Urothelium cell line (cell line): ENCODE results near the gene ZNF200.
"Not testable (repeated sequence)": the region's sequence is repeated elsewhere in the genome, so short reads cannot be mapped to it uniquely, and the experiment has no call there.

Experiments
- DNase-seq: peaks from one replicate; pipeline ENCODE4 v3.0.0; 2011; ENCODE audit warnings: low spot score, mixed read lengths
- FAIRE-seq: peaks from 2 replicates; lab custom pipeline; 2011; peaks lifted over from hg19 to GRCh38; lab: Jason Lieb, UNC

ZNF200 gene, protein sequence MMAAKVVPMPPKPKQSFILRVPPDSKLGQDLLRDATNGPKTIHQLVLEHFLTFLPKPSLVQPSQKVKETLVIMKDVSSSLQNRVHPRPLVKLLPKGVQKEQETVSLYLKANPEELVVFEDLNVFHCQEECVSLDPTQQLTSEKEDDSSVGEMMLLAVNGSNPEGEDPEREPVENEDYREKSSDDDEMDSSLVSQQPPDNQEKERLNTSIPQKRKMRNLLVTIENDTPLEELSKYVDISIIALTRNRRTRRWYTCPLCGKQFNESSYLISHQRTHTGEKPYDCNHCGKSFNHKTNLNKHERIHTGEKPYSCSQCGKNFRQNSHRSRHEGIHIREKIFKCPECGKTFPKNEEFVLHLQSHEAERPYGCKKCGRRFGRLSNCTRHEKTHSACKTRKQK

DNA sequence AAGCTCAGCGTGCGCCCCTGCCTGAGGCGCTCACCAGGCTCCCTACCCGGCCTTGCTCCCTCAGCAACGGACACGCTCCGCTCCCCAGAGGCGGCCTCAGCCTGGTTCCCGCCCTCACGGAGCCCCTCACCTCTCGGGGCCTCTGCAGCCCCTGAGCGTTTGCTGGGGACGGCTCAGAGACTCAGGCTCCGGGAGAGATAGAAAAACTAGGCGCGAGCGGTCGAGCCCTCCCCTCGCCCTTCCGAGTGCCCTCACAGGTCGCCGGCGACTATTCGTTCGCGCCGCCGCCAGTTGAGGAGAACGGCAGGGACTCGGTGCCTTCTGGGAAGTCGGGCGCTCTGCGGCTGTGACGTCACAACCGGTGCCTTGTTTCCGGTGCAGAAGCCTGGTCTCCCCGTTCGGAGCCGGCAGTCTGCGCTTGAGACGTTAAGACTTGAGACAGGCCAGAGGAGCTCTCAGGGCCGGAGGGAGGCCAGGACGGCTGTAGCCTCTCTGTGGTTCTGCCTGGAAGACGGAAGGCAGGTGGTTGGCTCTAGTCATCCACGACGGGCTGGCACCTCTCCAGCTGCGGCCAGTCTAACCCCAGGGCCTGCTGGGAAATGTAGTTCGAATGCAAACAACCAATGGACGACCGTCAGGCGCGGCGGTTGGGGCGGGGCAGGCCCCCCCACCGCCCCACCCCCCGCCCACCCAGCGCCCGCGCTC, at the start of gene ZNF200:
Gene ZNF200, minus strand, starts transcription at position 302 of the 705 bp plus-strand sequence. CDS start 1,403 bp downstream, outside the sequence.
- DNase-seq (peak; percentile 97), FAIRE-seq (peak; percentile 67)

DNA sequence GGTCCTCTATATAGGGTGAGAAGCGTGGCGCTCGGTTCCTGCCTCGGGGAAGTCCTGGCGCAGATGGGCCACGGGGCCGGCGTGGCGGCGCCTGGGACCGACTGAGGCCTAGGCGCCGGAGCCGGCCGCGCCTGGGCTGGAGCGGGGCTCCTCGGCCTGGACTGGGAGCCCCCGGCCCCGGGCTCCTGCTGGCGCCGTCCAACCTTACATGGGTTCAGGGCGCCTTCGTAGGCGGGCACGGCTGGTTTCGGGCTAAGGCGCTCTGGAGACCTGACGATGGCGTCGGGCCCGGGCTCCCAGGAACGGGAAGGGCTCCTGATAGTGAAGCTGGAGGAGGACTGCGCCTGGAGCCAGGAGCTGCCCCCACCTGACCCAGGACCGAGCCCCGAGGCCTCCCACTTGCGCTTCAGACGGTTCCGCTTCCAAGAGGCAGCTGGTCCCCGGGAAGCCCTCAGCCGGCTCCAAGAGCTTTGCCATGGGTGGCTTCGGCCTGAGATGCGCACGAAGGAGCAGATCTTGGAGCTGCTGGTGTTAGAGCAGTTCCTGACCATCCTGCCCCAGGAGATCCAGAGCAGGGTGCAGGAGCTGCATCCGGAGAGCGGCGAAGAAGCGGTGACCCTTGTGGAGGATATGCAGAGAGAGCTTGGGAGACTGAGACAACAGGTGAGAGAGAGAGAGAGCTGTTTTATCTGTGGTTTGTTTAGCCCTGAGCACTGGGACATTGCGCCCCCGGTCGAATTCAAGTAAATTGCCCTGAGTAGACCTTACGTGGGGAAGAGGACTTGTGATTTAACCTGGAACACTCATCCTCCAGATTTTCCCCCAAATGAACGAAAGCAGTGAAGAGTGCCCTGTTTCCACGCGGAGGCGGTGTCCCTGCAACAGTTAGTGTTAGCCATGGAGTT, 48.8 kb upstream of the ZNF200 start:
- no peak for FAIRE-seq
- no peak for DNase-seq

DNA sequence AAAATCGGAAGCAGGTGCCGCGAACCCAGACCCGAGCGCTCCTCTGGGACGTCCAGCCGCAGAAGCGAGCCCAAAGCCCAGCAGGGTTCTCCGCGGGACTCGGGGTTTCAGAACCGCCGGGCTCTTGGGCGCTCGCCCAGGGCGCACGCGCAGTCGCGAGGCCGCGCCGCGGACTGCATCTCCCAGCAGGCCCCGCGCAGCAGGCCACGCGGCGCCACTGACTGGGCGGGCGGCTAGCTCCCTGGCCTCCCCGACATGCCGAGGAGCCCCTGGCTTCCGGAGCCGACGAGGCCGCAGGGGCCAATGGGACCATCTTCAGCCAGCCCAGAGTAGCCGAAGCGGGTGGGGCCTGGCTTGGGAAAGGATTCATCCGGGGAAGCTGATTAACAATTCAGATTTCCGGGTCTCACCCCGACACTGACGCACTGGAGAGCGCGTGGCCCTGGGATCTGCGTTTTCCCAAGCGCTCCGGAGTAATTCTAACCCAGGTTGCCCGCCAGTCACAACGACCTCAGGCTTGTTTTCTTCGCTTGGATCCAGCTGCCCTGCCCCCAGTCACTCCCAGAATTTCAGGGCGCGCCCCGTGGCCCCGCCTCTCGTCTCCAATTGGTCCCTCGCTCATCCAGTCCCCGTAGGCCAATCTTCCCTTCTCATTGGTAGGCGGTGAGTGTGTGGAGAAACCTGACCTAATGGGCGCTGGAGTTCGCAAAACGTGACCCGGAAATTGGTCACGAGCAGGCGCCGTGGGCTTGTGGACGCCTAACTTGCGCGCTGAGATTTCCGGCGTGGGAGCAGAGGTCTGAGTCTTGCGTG, 48.0 kb upstream of the ZNF200 start, which contains the start of gene ZNF263:
Gene ZNF263, plus strand, starts transcription at position 762 of the 813 bp plus-strand sequence. CDS start 328 bp downstream, outside the sequence.
- FAIRE-seq, result no peak
- DNase-seq, result peak; percentile 97

DNA sequence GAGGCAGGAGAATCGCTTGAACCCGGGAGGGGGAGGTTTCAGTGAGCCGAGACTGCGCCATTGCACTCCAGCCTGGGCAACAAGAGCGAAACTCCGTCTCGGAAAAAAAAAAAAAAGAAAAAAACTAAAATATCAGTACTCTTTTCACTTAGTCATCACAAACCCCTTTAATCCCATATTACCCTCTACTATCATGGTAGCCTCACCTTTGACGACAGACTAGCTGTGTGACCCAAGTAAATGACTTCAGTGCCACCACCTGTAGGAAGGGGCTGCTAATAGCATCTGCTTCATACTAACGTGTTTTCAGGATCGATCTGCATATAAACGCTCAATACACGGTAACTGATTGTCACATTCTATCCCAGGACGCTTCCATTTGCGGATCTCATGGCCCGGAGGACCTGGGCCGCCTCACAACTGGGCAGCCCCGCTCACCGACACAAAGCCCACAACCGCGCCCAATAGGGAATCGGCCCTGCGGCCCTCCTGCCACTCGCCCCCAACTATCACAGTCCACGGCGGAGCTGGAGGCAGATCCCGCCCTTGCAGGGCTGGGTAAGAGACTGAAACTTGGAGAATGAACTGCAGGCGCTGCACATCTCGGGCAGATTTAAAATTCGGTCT, 47.3 kb upstream of the ZNF200 start:
- DNase-seq (peak; percentile 74), FAIRE-seq (peak; percentile 40)

DNA sequence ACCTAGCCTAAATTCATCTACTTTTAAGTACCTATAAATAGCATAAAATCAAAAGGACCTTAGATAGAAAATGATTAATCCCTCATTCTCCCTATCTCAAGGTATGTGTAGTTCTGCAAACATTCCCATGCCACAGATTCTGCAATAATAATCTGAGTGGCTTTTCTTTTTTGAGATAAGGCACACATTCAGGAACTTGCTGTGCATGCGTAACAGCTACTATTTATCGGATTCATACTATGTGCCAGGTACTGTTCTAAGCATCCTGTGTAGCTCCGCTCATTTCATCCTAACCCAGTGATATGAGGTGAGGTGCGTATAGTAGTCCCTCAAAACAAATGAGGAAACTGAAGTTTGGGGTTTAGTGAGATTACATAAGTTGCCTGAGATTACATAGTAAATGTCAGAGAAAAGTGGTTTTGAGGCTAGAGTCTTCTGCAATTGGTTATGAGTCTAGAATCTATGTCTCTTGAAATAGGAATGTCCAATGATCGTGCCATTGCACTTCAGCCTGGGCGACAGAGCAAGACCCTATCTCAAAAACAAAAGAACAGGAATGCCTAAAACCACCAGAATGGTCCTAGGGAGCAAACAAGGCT, 46.4 kb upstream of the ZNF200 start:
- FAIRE-seq, result no peak
- DNase-seq, result no peak

DNA sequence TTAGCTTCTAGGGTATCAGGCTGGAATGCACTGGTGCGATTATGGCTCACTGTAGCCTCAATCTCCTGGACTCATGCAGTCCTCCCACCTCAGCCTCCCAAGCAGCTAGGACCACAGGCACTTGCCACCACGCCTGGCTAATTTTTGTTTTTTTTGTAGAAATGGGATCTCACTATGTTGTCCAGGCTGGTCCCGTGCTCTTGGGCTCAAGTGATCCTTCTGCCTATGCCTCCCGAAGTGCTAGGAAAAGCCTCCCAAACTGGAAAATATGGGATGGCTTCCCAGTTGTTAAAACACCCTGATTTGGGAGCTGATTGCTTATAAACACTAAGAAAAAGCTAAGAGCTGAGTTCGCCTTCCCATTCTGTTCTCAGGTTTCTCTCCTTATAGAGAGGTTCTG, 41.7 kb upstream of the ZNF200 start:
- no peak for DNase-seq
- no peak for FAIRE-seq

DNA sequence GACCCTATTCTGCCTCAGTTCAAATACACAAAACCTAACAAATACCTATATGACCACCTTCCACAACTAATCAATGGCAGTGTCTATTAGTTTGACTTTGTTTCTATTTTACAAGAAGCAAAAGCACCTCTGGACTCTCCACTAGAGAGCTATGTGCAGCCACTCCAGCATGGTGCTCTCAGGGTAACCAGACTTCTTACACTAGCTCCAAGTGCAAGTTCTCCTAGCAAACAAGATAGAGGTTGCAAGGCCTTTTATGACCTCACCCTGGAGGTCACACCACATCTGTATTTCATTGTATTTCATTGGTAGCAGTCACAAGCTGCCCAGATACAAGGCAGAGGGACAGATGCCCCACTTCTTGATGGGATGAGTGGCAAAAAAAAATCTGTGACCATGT, 40.0 kb upstream of the ZNF200 start:
- DNase-seq (no peak), FAIRE-seq (no peak)

DNA sequence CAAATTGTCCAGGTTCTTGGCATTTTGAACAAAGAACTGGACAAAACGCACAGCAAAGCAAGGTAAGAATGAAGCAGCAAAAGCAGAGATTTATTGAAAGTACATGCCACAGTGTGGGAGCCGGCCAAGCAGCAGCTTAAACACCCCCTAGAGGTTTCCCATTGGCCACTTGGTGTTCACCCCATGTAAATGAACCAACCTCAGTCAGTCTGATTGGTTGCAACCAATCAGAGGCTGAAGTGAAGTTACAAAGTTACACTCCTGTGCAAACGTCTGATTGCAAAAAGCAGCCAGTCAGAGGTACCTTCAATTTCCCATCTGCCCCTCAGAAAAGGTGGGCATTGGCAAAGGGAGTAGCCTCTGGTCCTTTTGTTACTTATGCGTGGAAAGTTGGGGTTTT, 39.5 kb upstream of the ZNF200 start:
- DNase-seq, result no peak
- no peak for FAIRE-seq

DNA sequence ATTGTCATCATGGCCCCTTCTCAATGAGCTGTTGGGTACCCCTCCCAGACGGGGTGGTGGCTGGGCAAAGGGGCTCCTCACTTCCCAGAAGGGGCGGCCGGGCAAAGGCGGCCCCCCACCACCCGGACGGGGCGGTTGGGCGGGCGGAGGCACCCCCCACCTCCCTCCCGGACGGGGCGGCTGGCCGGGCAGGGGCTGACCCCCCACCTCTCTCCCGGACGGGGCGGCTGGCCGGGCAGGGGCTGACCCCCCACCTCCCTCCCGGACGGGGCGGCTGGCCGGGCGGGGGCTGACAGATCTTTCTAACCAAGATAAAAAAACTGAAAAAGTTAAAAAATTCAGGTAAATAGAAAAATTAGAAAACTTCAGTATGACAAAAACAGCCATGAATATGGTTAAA, 36.3 kb upstream of the ZNF200 start:
- not testable (repeated sequence) for DNase-seq, FAIRE-seq

DNA sequence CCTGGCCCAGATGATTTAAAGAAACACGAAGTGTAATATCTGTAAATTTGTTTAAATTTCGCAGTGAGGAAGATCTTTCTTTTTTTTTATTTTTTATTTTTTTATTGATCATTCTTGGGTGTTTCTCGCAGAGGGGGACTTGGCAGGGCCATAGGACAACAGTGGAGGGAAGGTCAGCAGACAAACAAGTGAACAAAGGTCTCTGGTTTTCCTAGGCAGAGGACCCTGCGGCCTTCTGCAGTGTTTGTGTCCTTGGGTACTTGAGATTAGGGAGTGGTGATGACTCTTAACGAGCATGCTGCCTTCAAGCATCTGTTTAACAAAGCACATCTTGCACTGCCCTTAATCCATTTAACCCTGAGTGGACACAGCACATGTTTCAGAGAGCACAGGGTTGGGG, 35.8 kb upstream of the ZNF200 start:
- FAIRE-seq, DNase-seq: not testable (repeated sequence)

DNA sequence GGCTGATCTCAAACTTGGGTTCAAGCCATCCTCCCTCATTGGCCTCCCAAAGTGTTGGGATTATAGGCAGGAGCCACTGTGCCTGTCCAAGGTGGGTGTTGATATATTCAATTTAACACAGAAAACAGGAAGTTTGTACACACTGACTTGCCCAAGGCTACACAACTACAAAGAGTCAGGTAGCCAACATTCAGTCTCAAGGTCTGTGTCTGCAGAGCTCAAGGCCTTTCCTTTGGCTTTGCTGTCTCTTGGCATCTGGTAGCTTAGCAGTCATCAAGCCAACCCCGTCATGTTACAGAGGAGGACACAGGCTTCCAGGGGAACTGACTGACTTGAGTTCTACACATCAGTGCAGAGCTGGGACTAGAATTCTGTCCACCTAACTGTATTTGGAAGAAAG, 33.3 kb upstream of the ZNF200 start:
- FAIRE-seq (no peak), DNase-seq (no peak)

DNA sequence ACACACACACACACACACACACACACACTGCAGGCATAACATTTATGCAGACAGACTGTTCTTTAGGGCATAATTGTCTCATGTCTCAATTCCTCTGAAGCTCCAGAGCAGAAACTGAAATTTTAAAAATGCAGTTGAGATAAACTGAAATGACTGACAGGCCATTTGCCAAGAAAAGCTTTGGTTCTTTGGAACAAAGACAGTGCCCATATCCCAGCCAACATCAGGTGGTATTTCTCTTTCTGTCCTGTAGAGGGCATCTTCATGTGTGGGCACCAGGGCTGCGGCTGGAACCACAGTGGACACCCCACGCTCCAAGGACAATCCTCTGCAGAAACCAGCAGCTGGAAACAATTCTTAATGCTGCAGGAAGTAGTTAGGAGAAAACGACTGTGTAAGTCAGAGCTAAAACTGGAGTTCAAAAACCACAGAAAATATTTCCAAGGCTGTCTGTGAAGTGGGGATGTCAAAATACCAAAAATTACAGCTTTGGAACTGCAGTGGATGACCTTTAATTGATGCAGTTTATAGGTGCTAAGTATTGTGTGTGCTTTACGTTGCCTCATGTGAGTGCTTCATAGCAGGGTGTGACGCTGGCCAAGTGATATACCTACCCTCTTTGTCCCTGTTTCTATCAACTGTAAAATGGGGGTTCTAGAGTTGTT, 32.0 kb upstream of the ZNF200 start:
- no peak for FAIRE-seq
- peak; percentile 43 for DNase-seq

DNA sequence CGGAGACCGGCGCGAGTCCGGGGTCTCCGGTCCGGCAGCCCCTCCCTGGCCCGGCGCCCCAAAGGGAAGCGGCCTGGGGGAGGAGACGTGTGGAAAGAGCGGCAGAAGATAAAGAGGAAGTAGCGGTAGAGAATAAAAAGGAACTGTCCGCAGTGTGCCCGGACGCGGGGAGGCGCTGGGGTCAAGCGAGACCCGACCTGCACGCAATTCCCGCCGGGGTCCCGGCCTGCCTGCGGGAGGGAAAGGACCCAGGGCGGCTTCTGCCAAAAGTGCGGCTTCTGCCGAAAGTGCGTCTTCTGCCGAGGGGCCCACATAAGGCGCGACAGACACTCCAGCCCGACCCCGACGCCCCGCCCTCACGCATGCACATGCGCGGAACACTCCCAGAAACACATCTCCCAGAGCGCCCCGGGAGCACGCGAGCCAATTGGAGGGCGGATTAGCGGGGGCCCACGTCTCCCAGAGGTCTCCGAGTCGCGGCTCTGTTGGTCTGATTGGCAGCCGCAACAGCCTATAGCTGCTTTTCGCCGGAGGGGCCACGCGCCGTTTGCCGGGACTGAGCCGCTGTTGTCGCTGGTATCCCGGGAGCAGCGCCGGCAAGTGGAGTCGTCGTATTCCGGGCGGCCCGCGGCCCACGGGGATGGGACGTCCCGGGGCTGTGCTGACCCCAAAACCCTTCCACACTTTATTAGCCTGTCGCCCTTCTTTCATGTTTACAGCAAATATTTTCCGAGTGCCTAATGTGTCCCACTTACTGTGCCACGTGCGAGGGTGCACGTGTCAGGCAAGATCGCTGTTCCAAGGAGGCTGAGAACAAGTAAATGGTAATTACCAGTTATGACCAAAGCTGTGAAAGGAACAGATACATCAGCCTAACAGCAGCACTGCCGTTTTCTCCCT, 29.4 kb upstream of the ZNF200 start:
- peak; percentile 74 for FAIRE-seq
- peak; percentile 98 for DNase-seq

DNA sequence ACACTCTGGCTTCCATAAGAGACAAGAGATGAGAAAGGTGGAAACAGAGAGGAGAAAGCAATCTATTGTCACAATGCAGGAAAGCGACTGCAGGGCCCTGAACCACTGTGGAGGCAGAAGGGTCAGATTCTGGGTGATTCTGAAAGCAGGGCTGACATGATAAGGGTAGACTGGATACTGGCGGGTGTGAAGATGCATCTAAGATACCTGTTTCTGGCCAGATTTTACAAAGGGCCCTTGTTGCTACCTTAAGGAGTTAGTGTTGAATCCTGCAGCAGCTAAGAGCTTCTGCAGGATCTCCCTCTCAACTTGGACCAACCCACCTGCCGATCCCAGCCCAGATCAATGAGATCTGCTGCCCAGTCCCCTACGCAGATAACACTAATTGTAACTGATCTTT, 27.6 kb upstream of the ZNF200 start:
- no peak for FAIRE-seq

DNA sequence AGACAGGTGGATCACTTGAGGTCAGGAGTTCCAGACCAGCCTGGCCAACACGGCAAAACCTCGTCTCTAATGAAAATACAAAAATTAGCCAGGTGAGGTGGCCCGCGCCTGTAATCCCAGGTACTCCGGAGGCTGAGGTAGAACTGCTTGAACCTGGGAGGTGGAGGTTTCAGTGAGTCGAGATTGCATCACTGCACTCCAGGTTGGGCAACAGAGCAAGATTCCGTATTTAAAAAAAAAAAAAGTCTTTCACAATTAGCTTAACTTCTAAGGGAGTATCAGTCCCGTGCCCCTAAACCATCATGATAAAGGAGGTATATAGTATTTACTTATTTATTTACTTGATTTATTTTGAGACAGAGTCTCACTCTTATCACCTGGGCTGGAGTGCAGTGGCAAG, 24.9 kb upstream of the ZNF200 start:
- no peak for DNase-seq
- no peak for FAIRE-seq

More for the DNA sequence above, 27.6 kb upstream of the ZNF200 start:
- no peak for DNase-seq

DNA sequence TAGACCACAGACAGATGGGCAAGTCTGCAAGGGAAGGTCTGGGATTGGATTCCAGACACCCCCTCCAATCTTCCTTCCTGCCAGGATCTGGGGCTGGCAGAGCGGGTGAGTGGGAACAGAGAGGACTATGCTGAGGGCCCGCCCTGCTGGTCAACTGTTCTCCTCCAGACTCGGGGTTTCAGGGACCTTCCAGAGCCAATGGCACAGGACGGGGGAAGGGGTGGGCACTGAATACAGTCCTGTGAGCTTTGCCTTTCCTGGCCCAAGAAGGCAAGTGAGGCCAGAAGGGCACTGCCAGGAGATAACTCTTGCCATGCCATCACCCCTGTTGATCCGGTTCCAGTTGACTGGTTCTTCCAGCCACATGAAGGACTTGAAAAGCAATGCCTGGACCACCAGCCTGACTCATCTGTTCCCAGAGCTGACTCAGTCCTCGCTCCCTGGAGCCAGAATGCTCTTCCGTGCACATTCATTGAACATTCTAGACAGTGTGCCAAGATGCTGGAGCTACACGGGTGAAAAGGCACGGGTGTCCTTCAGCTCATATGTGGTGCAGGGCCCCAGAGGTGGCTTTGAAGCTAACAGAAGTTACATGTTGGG, 22.0 kb upstream of the ZNF200 start:
- no peak for DNase-seq
- FAIRE-seq, result no peak

DNA sequence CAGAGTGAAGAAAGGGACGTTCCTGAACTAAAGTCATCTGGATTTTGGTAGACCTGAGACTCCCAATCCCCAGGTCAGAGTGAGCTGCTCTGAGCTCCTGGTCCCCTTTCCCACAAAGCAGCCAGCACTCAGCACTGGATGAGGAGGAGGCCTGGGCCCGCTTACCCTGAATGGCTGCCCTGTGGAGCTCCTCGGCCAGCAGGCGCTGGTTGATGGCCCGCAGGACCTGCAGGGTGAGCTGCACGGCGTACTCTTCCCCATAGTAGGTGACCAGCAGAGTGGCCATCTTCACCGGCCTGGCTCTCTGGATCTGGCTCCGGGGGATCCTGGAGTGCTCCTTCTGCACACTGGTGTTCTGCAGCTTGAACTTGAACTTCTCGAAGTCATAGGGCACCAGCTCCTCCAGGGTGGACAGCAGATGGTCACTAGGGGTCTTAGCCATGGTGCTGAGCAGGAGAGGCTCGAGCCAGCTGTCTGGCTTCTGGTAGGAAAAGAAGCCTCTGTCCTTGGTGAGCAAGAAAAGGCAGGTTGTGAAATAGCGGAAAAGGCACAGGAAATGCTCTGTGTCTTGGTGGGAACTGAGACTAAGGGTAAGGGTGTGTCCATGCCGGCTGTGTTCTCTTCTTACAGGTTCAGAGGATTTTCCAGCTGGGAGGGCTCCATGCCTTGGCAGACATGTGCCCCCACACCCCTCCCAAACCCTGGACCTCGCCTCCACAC, 21.3 kb upstream of the ZNF200 start, which contains the start of gene MEFV:
Gene MEFV, minus strand, starts transcription at position 488 of the 720 bp plus-strand sequence. Its CDS starts 46 bp downstream, at position 442.
- no peak for FAIRE-seq
- no peak for DNase-seq
